HepG2 (cell line): ENCODE data around the gene TMEM235. TPM values are rescaled to one million over a fixed set of nuclear protein-coding genes. Genes with fewer than 3 reads are reported as not detected.

Source experiments
- CAMTA2 ChIP-seq: sonication (generic); formaldehyde crosslinking; IDR thresholded peaks from 2 replicates; pipeline ENCODE4 v1.4.0; 2020; ENCODE audit warnings: mild to moderate bottlenecking, missing genetic modification reagents, borderline replicate concordance
- CHCHD3 ChIP-seq: sonication (generic); formaldehyde crosslinking; IDR thresholded peaks from 2 replicates; pipeline ENCODE4 v1.8.0; 2022; ENCODE audit warnings: mild to moderate bottlenecking, missing genetic modification reagents, moderate library complexity
- FOSL2 ChIP-seq: sonication (generic); formaldehyde crosslinking; IDR thresholded peaks from 2 replicates; pipeline ENCODE4 v1.4.0; 2020; ENCODE audit warnings: missing genetic modification reagents
- GATAD1 ChIP-seq: IDR thresholded peaks from 2 replicates; pipeline ENCODE4 v1.6.1; 2016; ENCODE audit warnings: missing genetic modification reagents, missing compliant biosample characterization
- KLF11 ChIP-seq: IDR thresholded peaks from 2 replicates; pipeline ENCODE4 v1.6.1; 2016; ENCODE audit warnings: missing compliant biosample characterization
- MBD4 ChIP-seq: IDR thresholded peaks from 2 replicates; pipeline ENCODE4 v1.6.1; 2012; ENCODE audit warnings: low read length, inconsistent platforms, borderline replicate concordance
- MYC ChIP-seq: sonication (generic); formaldehyde crosslinking; IDR thresholded peaks from 2 replicates; pipeline ENCODE4 v1.9.0; 2021; ENCODE audit warnings: missing genetic modification reagents, borderline replicate concordance
- RFX1 ChIP-seq: fragments of 450-650 bp; IDR thresholded peaks from 2 replicates; pipeline ENCODE4 v1.6.1; 2017
- SMAD1 ChIP-seq: sonication (generic); formaldehyde crosslinking; IDR thresholded peaks from 2 replicates; pipeline ENCODE4 v1.4.0; 2020; ENCODE audit warnings: missing genetic modification reagents, low read depth, mild to moderate bottlenecking, borderline replicate concordance
- U2AF1 ChIP-seq: fragments of 200-400 bp; formaldehyde crosslinking; optimal IDR thresholded peaks from 2 replicates; pipeline ENCODE3; 2017; ENCODE audit warnings: mild to moderate bottlenecking, low read depth, low read length
- WIZ ChIP-seq: sonication (generic); formaldehyde crosslinking; IDR thresholded peaks from 2 replicates; pipeline ENCODE4 v1.5.1; 2020; ENCODE audit warnings: mild to moderate bottlenecking, missing genetic modification reagents
- ZBTB49 ChIP-seq: sonication (generic); formaldehyde crosslinking; IDR thresholded peaks from 2 replicates; pipeline ENCODE4 v1.4.0; 2020; ENCODE audit warnings: missing genetic modification reagents, borderline replicate concordance
- ZFP91 ChIP-seq: sonication (generic); formaldehyde crosslinking; IDR thresholded peaks from 2 replicates; pipeline ENCODE4 v1.9.0; 2022; ENCODE audit warnings: missing genetic modification reagents, mild to moderate bottlenecking, borderline replicate concordance
- ZNF232 ChIP-seq: sonication (generic); formaldehyde crosslinking; IDR thresholded peaks from 2 replicates; pipeline ENCODE4 v1.4.0; 2020; ENCODE audit warnings: missing genetic modification reagents, borderline replicate concordance
- ZNF383 ChIP-seq: sonication (generic); formaldehyde crosslinking; IDR thresholded peaks from 2 replicates; pipeline ENCODE4 v1.4.0; 2020; ENCODE audit warnings: missing genetic modification reagents, mild to moderate bottlenecking, borderline replicate concordance
- ZNF639 ChIP-seq: conservative IDR thresholded peaks from 2 replicates; pipeline ENCODE4 v1.6.1; 2018; ENCODE audit warnings: missing genetic modification reagents
- ZNF746 ChIP-seq: sonication (generic); formaldehyde crosslinking; IDR thresholded peaks from 2 replicates; pipeline ENCODE4 v1.8.0; 2022; ENCODE audit warnings: mild to moderate bottlenecking, missing genetic modification reagents
- ZSCAN9 ChIP-seq: IDR thresholded peaks from 2 replicates; pipeline ENCODE4 v1.6.1; 2016; ENCODE audit warnings: borderline replicate concordance
- polyA plus RNA-seq, 8 experiments: library from polyadenylated mRNA; depleted of rRNA in 3 of 8; stranded (reverse) in 7 of 8; unstranded in 1 of 8; fragments of >200 nt; fragmentation: Illumina TruSeq in 4 of 8; extraction: Trizol in 4 of 8; gene quantifications; 2 replicates each; pipeline versions ENCODE4 v1.2.1 to v1.2.3, GENCODE V29; 2011 to 2016; ENCODE audit warnings: low read depth in 4 of 8, missing spikeins in 1 of 8, mixed read lengths in 1 of 8; ENCODE audit not compliant: insufficient read depth in 1 of 8
- total RNA-seq, 5 experiments: library from RNA; depleted of rRNA; stranded (reverse); fragments of >200 nt; fragmentation: Illumina TruSeq; extraction: Trizol; gene quantifications; 2 replicates each; pipeline ENCODE4 v1.2.3, GENCODE V29; 2016; ENCODE audit warnings: low read depth in 1 of 5
- TF ChIP-seq, protein P1 (sequence below): sonication (generic); formaldehyde crosslinking; IDR thresholded peaks from 2 replicates; pipeline ENCODE4 v1.4.0; 2020; ENCODE audit warnings: missing genetic modification reagents
- TF ChIP-seq, protein P2 (sequence below): sonication (generic); formaldehyde crosslinking; IDR thresholded peaks from 2 replicates; pipeline ENCODE4 v1.5.1; 2020; ENCODE audit warnings: missing genetic modification reagents, mild to moderate bottlenecking, borderline replicate concordance

Gene TMEM235
- total and polyA plus RNA-seq, 2 of the 13 experiments (the other 11 are each of a cell fraction or from before 2014, with no cell fraction given): not detected

DNA sequence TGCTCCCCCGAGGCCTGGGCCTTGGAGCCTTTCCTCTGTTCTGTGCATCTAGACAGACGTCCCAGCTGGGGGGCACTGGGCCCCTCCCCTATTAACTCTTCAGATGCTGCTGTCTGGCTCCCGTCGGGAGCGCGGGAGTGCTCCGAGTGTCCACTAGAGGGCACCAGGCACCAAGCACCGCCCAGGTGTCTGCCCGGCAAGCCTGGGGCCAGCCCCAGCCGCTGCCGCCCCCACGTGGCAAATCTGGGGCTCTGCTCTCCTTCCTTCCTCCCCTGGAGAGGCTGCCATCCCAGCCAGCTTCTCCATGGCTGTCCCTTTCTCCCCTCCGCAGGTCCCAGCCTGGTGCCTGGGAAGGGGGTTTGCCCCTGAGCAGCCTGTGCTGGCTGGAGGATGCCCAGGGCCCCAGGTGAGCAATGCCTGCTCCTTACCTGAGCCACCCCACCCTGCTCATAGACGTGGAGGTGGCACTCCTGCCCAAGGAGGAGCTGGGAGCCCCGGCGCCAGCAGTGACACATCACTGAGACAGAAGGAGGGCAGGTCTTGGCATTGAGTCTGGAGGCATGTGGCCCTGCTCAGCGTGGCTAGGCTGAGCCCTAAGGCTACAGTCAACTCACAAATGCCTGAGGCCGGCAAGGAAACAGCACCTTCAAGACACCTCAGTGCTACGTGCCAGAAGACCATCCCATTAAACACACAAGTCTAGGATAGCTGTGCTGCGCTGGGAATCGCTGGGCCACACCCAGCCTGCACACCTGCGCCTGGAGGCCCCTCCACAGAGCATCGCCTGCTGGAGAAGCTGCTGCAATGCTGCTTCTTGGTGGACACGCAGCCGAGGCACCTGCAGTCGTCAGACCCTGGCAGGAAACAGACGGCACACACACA lies 19.7 kb downstream of the TMEM235 start (continued):
- TF ChIP-seq ZNF383: no peak
- TF ChIP-seq MBD4: no peak
- no peak for TF ChIP-seq ZNF746
- no peak; the same call in 1 of the 2 replicates for TF ChIP-seq ZNF639 (CRISPR knock-in tag)
- no peak for TF ChIP-seq CHCHD3 (CRISPR knock-in tag)
- no peak for TF ChIP-seq CAMTA2 (CRISPR knock-in tag)
- no peak for TF ChIP-seq RFX1
- no peak for TF ChIP-seq ZBTB49 (CRISPR knock-in tag)
- TF ChIP-seq U2AF1: peak; percentile 85
- no peak for TF ChIP-seq KLF11
- peak; percentile 72; the same call in 1 of the 2 replicates for TF ChIP-seq MYC
- TF ChIP-seq GATAD1 (CRISPR knock-in tag): peak; percentile 72
- TF ChIP-seq SMAD1: peak; percentile 79; the same call in 1 of the 2 replicates
- TF ChIP-seq, protein P1, sequence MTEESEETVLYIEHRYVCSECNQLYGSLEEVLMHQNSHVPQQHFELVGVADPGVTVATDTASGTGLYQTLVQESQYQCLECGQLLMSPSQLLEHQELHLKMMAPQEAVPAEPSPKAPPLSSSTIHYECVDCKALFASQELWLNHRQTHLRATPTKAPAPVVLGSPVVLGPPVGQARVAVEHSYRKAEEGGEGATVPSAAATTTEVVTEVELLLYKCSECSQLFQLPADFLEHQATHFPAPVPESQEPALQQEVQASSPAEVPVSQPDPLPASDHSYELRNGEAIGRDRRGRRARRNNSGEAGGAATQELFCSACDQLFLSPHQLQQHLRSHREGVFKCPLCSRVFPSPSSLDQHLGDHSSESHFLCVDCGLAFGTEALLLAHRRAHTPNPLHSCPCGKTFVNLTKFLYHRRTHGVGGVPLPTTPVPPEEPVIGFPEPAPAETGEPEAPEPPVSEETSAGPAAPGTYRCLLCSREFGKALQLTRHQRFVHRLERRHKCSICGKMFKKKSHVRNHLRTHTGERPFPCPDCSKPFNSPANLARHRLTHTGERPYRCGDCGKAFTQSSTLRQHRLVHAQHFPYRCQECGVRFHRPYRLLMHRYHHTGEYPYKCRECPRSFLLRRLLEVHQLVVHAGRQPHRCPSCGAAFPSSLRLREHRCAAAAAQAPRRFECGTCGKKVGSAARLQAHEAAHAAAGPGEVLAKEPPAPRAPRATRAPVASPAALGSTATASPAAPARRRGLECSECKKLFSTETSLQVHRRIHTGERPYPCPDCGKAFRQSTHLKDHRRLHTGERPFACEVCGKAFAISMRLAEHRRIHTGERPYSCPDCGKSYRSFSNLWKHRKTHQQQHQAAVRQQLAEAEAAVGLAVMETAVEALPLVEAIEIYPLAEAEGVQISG: peak; percentile 77
- TF ChIP-seq, protein P2, sequence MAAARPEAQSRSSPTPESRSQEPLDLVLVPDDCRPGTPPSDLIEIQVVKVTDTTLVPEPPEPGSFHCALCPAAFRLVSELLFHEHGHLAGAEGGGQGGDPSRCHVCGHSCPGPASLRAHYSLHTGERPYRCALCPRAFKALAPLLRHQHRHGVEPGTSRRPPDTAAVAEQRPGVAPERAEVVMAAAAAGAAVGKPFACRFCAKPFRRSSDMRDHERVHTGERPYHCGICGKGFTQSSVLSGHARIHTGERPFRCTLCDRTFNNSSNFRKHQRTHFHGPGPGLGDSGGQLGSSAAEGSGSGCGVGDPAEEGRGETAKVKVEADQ (CRISPR knock-in tag): 0 out of 2 replicates have a peak, but pooled peaks have one; percentile 52
- TF ChIP-seq ZNF232: 0 out of 2 replicates have a peak, but pooled peaks have one; percentile 59
- no peak for TF ChIP-seq WIZ (CRISPR knock-in tag)
- peak; percentile 58; the same call in 1 of the 2 replicates for TF ChIP-seq FOSL2 (CRISPR knock-in tag)
- peak; percentile 74 for TF ChIP-seq ZFP91 (CRISPR knock-in tag)
- 0 out of 2 replicates have a peak, but pooled peaks have one; percentile 70 for TF ChIP-seq ZSCAN9 (CRISPR knock-in tag)
